ENCODE results near the gene SPOCK1. TPM values are rescaled to one million over a fixed set of nuclear protein-coding genes. Genes with fewer than 3 reads are reported as not detected.
A peak's percentile ranks its signal among the peaks of the same experiment; 100 is the strongest.

The SPOCK1 gene
- total and polyA plus RNA-seq, 5 donors from 2014 or later: 0.27 TPM; not detected in 4

DNA sequence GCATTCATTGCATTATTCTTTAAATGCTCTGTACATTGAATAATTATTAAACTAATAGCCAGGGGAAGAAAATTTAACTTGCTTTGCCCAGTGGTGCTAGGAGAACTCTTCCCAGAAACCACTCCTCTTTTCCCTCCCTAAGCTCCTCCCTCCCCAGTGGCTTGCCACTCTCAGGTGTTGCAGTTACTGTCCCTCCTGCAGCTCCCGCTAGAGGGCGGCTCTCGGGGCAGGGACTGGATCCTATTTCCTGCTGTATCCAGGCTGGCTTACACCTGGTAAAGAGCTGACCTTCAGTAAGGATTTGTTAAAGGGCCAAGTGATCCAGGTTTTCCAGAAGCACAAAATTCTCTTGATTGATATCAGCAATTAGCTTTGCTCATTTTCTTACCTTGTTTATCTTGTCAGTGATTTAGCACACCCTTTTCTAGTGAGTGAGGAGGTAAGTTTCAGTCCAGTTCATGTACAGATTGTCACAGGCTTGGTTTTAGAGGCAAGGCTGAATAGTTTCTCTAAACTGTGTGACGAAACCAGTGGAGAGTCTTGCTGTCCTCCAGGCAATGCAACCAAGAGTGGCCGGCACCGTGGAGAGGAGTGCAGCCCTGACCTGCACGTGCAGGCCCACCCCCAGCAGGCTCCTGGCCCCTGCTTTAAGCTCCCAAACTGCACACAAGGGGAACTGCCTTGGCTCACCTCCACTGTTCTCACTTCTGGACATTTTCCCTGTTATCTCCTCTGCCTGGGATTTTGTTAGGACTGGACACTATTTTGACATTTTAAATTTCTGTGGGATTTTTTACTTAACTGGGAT, 423.8 kb downstream of the SPOCK1 start:
- Mint-ChIP-seq H3K27me3 (no peaks in the 10 kb centered on the region), H3K27ac (no peak overlapping the region), H3K4me1 (no peaks in the 10 kb centered on the region), H3K36me3 (no peaks in the 10 kb centered on the region), H3K4me3 (no peak overlapping the region), H3K9me3 (peaks cover 0 to 2% (median 0%) of the 10 kb centered on the region in 7 donors)
- no peaks in the 10 kb centered on the region for H3K9me3 ChIP-seq (ENCODE audit: control insufficient read depth in 2 of 2, low read length in 2 of 2)
- H3K36me3 ChIP-seq (ENCODE audit: control insufficient read depth, insufficient read depth, low read length): no peaks in the 10 kb centered on the region
- no peaks in the 10 kb centered on the region for H3K4me1 ChIP-seq (ENCODE audit: control insufficient read depth, insufficient read depth, low read length, poor library complexity, severe bottlenecking)
- DNase-seq (peak in 1 of 3 donors; percentile 4), ATAC-seq (ENCODE audit: low read depth in 2 of 2) (no peak)
- H3K27me3 ChIP-seq (ENCODE audit: control insufficient read depth, insufficient read depth, low read length): no peaks in the 10 kb centered on the region
- H3K27ac ChIP-seq (ENCODE audit: insufficient read depth, low read length, poor library complexity, severe bottlenecking): no peak overlapping the region
- no peak overlapping the region for H3K4me3 ChIP-seq (ENCODE audit: low read depth, low read length)

DNA sequence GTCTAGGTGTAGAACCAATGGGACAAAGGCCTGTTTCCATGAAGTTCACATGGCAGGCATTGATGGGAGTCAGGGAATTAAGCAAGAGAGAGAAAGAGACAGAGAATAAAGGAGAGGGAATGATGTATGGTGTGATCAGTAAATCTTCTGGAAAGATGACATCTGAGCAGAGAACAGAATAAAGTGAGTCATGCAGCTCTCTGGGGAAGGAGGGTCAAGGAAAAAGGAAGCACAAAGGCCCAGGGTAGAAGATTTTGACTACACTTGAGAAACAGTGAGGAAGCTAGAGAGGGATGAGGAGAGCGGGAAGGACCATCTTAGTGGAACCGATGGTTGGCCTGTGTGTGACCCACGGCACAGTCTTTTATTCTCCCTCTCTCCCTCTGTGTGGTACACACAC, 425.9 kb downstream of the SPOCK1 start:
- ATAC-seq (ENCODE audit: low read depth in 2 of 2): no peak
- no peaks in the 10 kb centered on the region for H3K4me1 ChIP-seq (ENCODE audit: control insufficient read depth, insufficient read depth, low read length, poor library complexity, severe bottlenecking)
- DNase-seq: no peak
- peaks cover 0 to 3% (median 0%) of the 10 kb centered on the region in 7 donors for H3K9me3 Mint-ChIP-seq
- no peaks in the 10 kb centered on the region for H3K27me3 ChIP-seq (ENCODE audit: control insufficient read depth, insufficient read depth, low read length)
- no peak overlapping the region for H3K27ac Mint-ChIP-seq
- no peak overlapping the region for H3K4me3 Mint-ChIP-seq
- H3K36me3 Mint-ChIP-seq: no peaks in the 10 kb centered on the region
- H3K27ac ChIP-seq (ENCODE audit: insufficient read depth, low read length, poor library complexity, severe bottlenecking): no peak overlapping the region
- no peak overlapping the region for H3K4me3 ChIP-seq (ENCODE audit: low read depth, low read length)
- no peaks in the 10 kb centered on the region for H3K36me3 ChIP-seq (ENCODE audit: control insufficient read depth, insufficient read depth, low read length)
- peaks cover 2% of the 10 kb centered on the region for H3K27me3 Mint-ChIP-seq
- H3K9me3 ChIP-seq (ENCODE audit: control insufficient read depth in 2 of 2, low read length in 2 of 2): no peaks in the 10 kb centered on the region
- no peaks in the 10 kb centered on the region for H3K4me1 Mint-ChIP-seq

GRCh38 chr5:137072361-137073115, 426.6 kb downstream of the SPOCK1 start:
- DNase-seq: no peak
- H3K27ac ChIP-seq (ENCODE audit: insufficient read depth, low read length, poor library complexity, severe bottlenecking): no peak overlapping the region
- Mint-ChIP-seq H3K36me3 (no peaks in the 10 kb centered on the region), H3K9me3 (peaks cover 0 to 3% (median 0%) of the 10 kb centered on the region in 7 donors), H3K27me3 (peaks cover 4% of the 10 kb centered on the region), H3K4me1 (no peaks in the 10 kb centered on the region), H3K4me3 (no peak overlapping the region), H3K27ac (no peak overlapping the region)
- H3K4me3 ChIP-seq (ENCODE audit: low read depth, low read length): no peak overlapping the region
- no peak for ATAC-seq (ENCODE audit: low read depth in 2 of 2)
- no peaks in the 10 kb centered on the region for H3K4me1 ChIP-seq (ENCODE audit: control insufficient read depth, insufficient read depth, low read length, poor library complexity, severe bottlenecking)
- no peaks in the 10 kb centered on the region for H3K27me3 ChIP-seq (ENCODE audit: control insufficient read depth, insufficient read depth, low read length)
- H3K36me3 ChIP-seq (ENCODE audit: control insufficient read depth, insufficient read depth, low read length): no peaks in the 10 kb centered on the region
- H3K9me3 ChIP-seq (ENCODE audit: control insufficient read depth in 2 of 2, low read length in 2 of 2): no peaks in the 10 kb centered on the region

DNA sequence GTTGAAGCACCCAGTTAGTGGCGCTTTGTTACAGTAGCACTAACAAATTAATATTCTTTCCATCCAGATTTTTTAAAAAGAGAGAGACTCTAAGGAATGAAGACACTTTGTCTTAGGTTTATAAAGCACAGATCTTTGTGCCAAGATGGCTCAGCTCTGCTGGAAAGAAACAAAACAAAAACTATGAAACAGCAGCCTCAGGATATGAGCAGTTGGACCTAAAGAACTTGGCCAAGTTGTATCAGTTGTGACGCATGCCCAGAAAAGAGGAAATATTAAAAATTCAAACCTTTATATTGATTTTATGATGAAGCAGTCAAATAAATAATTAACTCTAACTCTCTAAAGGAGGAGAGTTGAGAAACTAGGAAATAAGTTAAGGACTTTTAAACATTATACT, 427.2 kb downstream of the SPOCK1 start:
- Histone ChIP-seq H3K4me1 (ENCODE audit: control insufficient read depth, insufficient read depth, low read length, poor library complexity, severe bottlenecking) (no peaks in the 10 kb centered on the region), H3K36me3 (ENCODE audit: control insufficient read depth, insufficient read depth, low read length) (no peaks in the 10 kb centered on the region), H3K27ac (ENCODE audit: insufficient read depth, low read length, poor library complexity, severe bottlenecking) (no peak overlapping the region), H3K27me3 (ENCODE audit: control insufficient read depth, insufficient read depth, low read length) (no peaks in the 10 kb centered on the region), H3K4me3 (ENCODE audit: low read depth, low read length) (no peak overlapping the region), H3K9me3 (ENCODE audit: control insufficient read depth in 2 of 2, low read length in 2 of 2) (no peaks in the 10 kb centered on the region)
- Mint-ChIP-seq H3K9me3 (peaks cover 0 to 3% (median 0%) of the 10 kb centered on the region in 7 donors), H3K36me3 (no peaks in the 10 kb centered on the region), H3K4me3 (no peak overlapping the region), H3K4me1 (no peaks in the 10 kb centered on the region), H3K27me3 (peaks cover 4% of the 10 kb centered on the region), H3K27ac (no peak overlapping the region)
- ATAC-seq (ENCODE audit: low read depth in 2 of 2): no peak
- DNase-seq: no peak

DNA sequence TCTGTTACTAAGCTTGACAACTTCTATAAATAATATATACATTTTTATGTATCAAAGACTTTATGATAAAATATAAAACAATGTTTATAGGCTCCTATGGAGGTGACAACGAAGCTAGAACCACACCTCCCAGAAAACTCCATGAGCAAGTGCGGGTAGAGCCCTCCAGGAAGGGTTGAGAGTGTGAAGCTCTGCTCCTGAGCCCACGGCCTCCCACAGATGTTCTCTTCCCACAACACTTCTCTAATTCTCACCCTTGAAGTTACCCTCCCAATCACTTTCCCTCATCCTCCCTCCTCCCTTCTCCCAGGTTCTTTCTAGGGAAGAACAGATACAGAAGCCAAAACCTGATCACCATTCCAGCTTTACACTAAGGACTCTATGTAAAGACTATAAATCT, 427.6 kb downstream of the SPOCK1 start:
- H3K4me3 ChIP-seq (ENCODE audit: low read depth, low read length): no peak overlapping the region
- H3K4me1 Mint-ChIP-seq: no peaks in the 10 kb centered on the region
- no peak overlapping the region for H3K4me3 Mint-ChIP-seq
- ATAC-seq (ENCODE audit: low read depth in 2 of 2): no peak
- H3K9me3 Mint-ChIP-seq: peaks cover 0 to 3% (median 0%) of the 10 kb centered on the region in 7 donors
- H3K9me3 ChIP-seq (ENCODE audit: control insufficient read depth in 2 of 2, low read length in 2 of 2): no peaks in the 10 kb centered on the region
- no peaks in the 10 kb centered on the region for H3K36me3 ChIP-seq (ENCODE audit: control insufficient read depth, insufficient read depth, low read length)
- no peak overlapping the region for H3K27ac ChIP-seq (ENCODE audit: insufficient read depth, low read length, poor library complexity, severe bottlenecking)
- peaks cover 4% of the 10 kb centered on the region for H3K27me3 Mint-ChIP-seq
- no peaks in the 10 kb centered on the region for H3K27me3 ChIP-seq (ENCODE audit: control insufficient read depth, insufficient read depth, low read length)
- peak overlapping the region in 1 of 3 donors; percentile 61 for H3K27ac Mint-ChIP-seq
- no peaks in the 10 kb centered on the region for H3K4me1 ChIP-seq (ENCODE audit: control insufficient read depth, insufficient read depth, low read length, poor library complexity, severe bottlenecking)
- H3K36me3 Mint-ChIP-seq: no peaks in the 10 kb centered on the region
- DNase-seq: no peak

DNA sequence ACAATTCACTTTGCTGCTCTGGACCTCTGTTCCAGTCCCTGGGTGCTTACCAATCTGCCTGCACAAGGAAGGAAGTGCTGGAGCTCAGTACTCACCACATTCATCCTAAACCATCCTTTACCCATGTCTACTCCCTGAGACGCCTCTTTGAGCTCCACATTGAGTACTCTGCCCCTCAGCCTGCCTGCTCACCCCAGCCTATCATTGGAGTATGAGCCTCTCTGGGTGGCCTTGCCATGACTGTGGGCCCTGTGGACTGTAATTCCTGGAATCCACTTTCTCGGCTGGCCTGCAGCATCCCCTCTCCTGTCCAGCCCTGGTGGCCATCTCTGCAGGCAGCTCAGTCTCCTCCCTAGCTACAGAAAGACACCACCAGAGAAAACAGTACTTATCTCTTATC, 428.6 kb downstream of the SPOCK1 start:
- no peaks in the 10 kb centered on the region for H3K36me3 ChIP-seq (ENCODE audit: control insufficient read depth, insufficient read depth, low read length)
- no peak overlapping the region for H3K4me3 ChIP-seq (ENCODE audit: low read depth, low read length)
- no peak for DNase-seq
- H3K4me1 ChIP-seq (ENCODE audit: control insufficient read depth, insufficient read depth, low read length, poor library complexity, severe bottlenecking): no peaks in the 10 kb centered on the region
- peaks cover 0 to 3% (median 0%) of the 10 kb centered on the region in 7 donors for H3K9me3 Mint-ChIP-seq
- no peaks in the 10 kb centered on the region for H3K36me3 Mint-ChIP-seq
- no peaks in the 10 kb centered on the region for H3K27me3 ChIP-seq (ENCODE audit: control insufficient read depth, insufficient read depth, low read length)
- H3K27ac Mint-ChIP-seq: no peak overlapping the region
- H3K27ac ChIP-seq (ENCODE audit: insufficient read depth, low read length, poor library complexity, severe bottlenecking): no peak overlapping the region
- H3K4me3 Mint-ChIP-seq: no peak overlapping the region
- peaks cover 4% of the 10 kb centered on the region for H3K27me3 Mint-ChIP-seq
- H3K4me1 Mint-ChIP-seq: no peaks in the 10 kb centered on the region
- no peaks in the 10 kb centered on the region for H3K9me3 ChIP-seq (ENCODE audit: control insufficient read depth in 2 of 2, low read length in 2 of 2)
- ATAC-seq (ENCODE audit: low read depth in 2 of 2): no peak

GRCh38 chr5:137069358-137069757, 429.8 kb downstream of the SPOCK1 start:
- Mint-ChIP-seq H3K4me3 (no peak overlapping the region), H3K27ac (no peak overlapping the region), H3K9me3 (peaks cover 0 to 3% (median 0%) of the 10 kb centered on the region in 7 donors), H3K36me3 (no peaks in the 10 kb centered on the region), H3K4me1 (no peaks in the 10 kb centered on the region), H3K27me3 (peaks cover 4% of the 10 kb centered on the region)
- H3K4me3 ChIP-seq (ENCODE audit: low read depth, low read length): no peak overlapping the region
- no peaks in the 10 kb centered on the region for H3K36me3 ChIP-seq (ENCODE audit: control insufficient read depth, insufficient read depth, low read length)
- ATAC-seq (ENCODE audit: low read depth in 2 of 2) (no peak), DNase-seq (no peak)
- no peaks in the 10 kb centered on the region for H3K9me3 ChIP-seq (ENCODE audit: control insufficient read depth in 2 of 2, low read length in 2 of 2)
- H3K27ac ChIP-seq (ENCODE audit: insufficient read depth, low read length, poor library complexity, severe bottlenecking): no peak overlapping the region
- H3K27me3 ChIP-seq (ENCODE audit: control insufficient read depth, insufficient read depth, low read length): no peaks in the 10 kb centered on the region
- no peaks in the 10 kb centered on the region for H3K4me1 ChIP-seq (ENCODE audit: control insufficient read depth, insufficient read depth, low read length, poor library complexity, severe bottlenecking)

Data from CD4-positive, CD25-positive, alpha-beta regulatory T cell (primary cell).